H9 (cell line): ENCODE results near the gene INSR. TPM values are rescaled to one million over a fixed set of nuclear protein-coding genes. Genes with fewer than 3 reads are reported as not detected.

Experiments used
- DNase-seq: peaks from one replicate; pipeline ENCODE4 v3.0.0-alpha.2; 2017
- H2AFZ ChIP-seq: one replicate; pipeline ENCODE4 v1.6.1; 2013; ENCODE audit warnings: mild to moderate bottlenecking, low read length, control low read depth, moderate library complexity
- H2AK5ac ChIP-seq: 2 replicates; pipeline ENCODE4 v1.6.1; 2013; ENCODE audit warnings: low read length, control low read depth, mixed read lengths; ENCODE audit not compliant: insufficient read length
- H2BK120ac ChIP-seq: one replicate; pipeline ENCODE4 v1.6.1; 2013; ENCODE audit warnings: low read depth, mild to moderate bottlenecking, low read length, control low read depth, inconsistent platforms; ENCODE audit not compliant: poor library complexity, severe bottlenecking
- H2BK12ac ChIP-seq: 2 replicates; pipeline ENCODE4 v1.6.1; 2013; ENCODE audit warnings: low read length, control low read depth, mixed read lengths, low read depth; ENCODE audit not compliant: insufficient read length
- H2BK15ac ChIP-seq: 2 replicates; pipeline ENCODE4 v1.6.1; 2013; ENCODE audit warnings: low read depth, low read length, control low read depth
- H2BK20ac ChIP-seq: one replicate; pipeline ENCODE4 v1.6.1; 2013; ENCODE audit warnings: low read depth, mild to moderate bottlenecking, low read length, control low read depth, inconsistent platforms; ENCODE audit not compliant: poor library complexity, severe bottlenecking
- H2BK5ac ChIP-seq: 2 replicates; pipeline ENCODE4 v1.6.1; 2013; ENCODE audit warnings: low read length, control low read depth, mixed read lengths; ENCODE audit not compliant: insufficient read length
- H3K14ac ChIP-seq: 2 replicates; pipeline ENCODE4 v1.6.1; 2013; ENCODE audit warnings: low read length, control low read depth; ENCODE audit not compliant: insufficient read depth
- H3K18ac ChIP-seq: 2 replicates; pipeline ENCODE4 v1.6.1; 2013; ENCODE audit warnings: low read depth, mild to moderate bottlenecking, mixed read lengths, low read length, control low read depth; ENCODE audit not compliant: insufficient read length
- H3K23ac ChIP-seq: 2 replicates; pipeline ENCODE4 v1.6.1; 2013; ENCODE audit warnings: low read length, control low read depth, mixed read lengths, low read depth; ENCODE audit not compliant: insufficient read length
- H3K23me2 ChIP-seq: 2 replicates; pipeline ENCODE4 v1.6.1; 2013; ENCODE audit warnings: low read depth, mild to moderate bottlenecking, mixed read lengths, low read length, control low read depth; ENCODE audit not compliant: insufficient read length, poor library complexity, severe bottlenecking
- H3K27ac ChIP-seq: 2 replicates; pipeline ENCODE4 v1.5.1; 2013; ENCODE audit warnings: low read length, control low read depth, mixed read lengths, low read depth; ENCODE audit not compliant: insufficient read length
- H3K27me3 ChIP-seq: 2 replicates; pipeline ENCODE4 v1.6.1; 2013; ENCODE audit warnings: low read length, control low read depth, inconsistent platforms; ENCODE audit not compliant: insufficient read depth
- H3K4ac ChIP-seq: 2 replicates; pipeline ENCODE4 v1.6.1; 2013; ENCODE audit warnings: low read depth, mild to moderate bottlenecking, control low read depth, inconsistent platforms, low read length, moderate library complexity
- H3K4me1 ChIP-seq: 2 replicates; pipeline ENCODE4 v1.6.1; 2013; ENCODE audit warnings: low read length, control low read depth, inconsistent platforms; ENCODE audit not compliant: insufficient read depth
- H3K4me2 ChIP-seq: 2 replicates; pipeline ENCODE4 v1.6.1; 2013; ENCODE audit warnings: low read length, control low read depth, mixed read lengths; ENCODE audit not compliant: insufficient read length, insufficient read depth
- H3K56ac ChIP-seq: 2 replicates; pipeline ENCODE4 v1.6.1; 2013; ENCODE audit warnings: low read depth, mild to moderate bottlenecking, mixed read lengths, low read length, control low read depth; ENCODE audit not compliant: insufficient read length
- H3K79me1 ChIP-seq: 2 replicates; pipeline ENCODE4 v1.6.1; 2013; ENCODE audit warnings: low read depth, mild to moderate bottlenecking, moderate library complexity, low read length, control low read depth, inconsistent platforms; ENCODE audit not compliant: insufficient read depth, poor library complexity, severe bottlenecking
- H3K79me2 ChIP-seq: 2 replicates; pipeline ENCODE4 v1.6.1; 2013; ENCODE audit warnings: low read length, control low read depth, inconsistent platforms; ENCODE audit not compliant: insufficient read depth
- H3K9ac ChIP-seq: 2 replicates; pipeline ENCODE4 v1.6.1; 2013; ENCODE audit warnings: low read length, control low read depth, mixed read lengths; ENCODE audit not compliant: insufficient read length; ENCODE audit errors: extremely low read depth
- H3K9me3 ChIP-seq: one replicate; pipeline ENCODE4 v1.6.1; 2013; ENCODE audit warnings: low read depth, low read length, inconsistent platforms; ENCODE audit not compliant: control insufficient read depth
- H3T11ph ChIP-seq: one replicate; pipeline ENCODE4 v1.6.1; 2013; ENCODE audit warnings: mild to moderate bottlenecking, low read length, control low read depth, inconsistent platforms
- H4K20me1 ChIP-seq: one replicate; pipeline ENCODE4 v1.6.1; 2013; ENCODE audit not compliant: control insufficient read depth, insufficient read length, insufficient read depth
- H4K5ac ChIP-seq: 2 replicates; pipeline ENCODE4 v1.6.1; 2013; ENCODE audit warnings: low read depth, mild to moderate bottlenecking, mixed read lengths, low read length, control low read depth; ENCODE audit not compliant: insufficient read length
- H4K8ac ChIP-seq: replicated peaks from 2 replicates; pipeline ENCODE4 v1.6.1; 2013; ENCODE audit warnings: low read length, control low read depth, mixed read lengths, low read depth; ENCODE audit not compliant: insufficient read length
- H4K91ac ChIP-seq: 2 replicates; pipeline ENCODE4 v1.6.1; 2013; ENCODE audit warnings: low read depth, mild to moderate bottlenecking, moderate library complexity, mixed read lengths, low read length, control low read depth; ENCODE audit not compliant: insufficient read length
- H3K27ac Mint-ChIP-seq, 3 experiments: 2 replicates in 2 of 3; 3 replicates in 1 of 3; pipeline ENCODE4 v1.8.0; 2020 to 2021; ENCODE audit warnings: mixed read lengths in 3 of 3, mild to moderate bottlenecking in 1 of 3, moderate library complexity in 1 of 3
- H3K27me3 Mint-ChIP-seq: 2 replicates; pipeline ENCODE4 v1.8.0; 2021; ENCODE audit warnings: low read depth, mild to moderate bottlenecking, moderate library complexity, mixed read lengths
- H3K36me3 Mint-ChIP-seq, 3 experiments: 2 replicates in 2 of 3; 3 replicates in 1 of 3; pipeline ENCODE4 v1.8.0; 2020 to 2021; ENCODE audit warnings: low read depth in 3 of 3, mixed read lengths in 3 of 3; ENCODE audit not compliant: insufficient read depth in 1 of 3
- H3K4me1 Mint-ChIP-seq, 2 experiments: 2 replicates each; pipeline ENCODE4 v1.8.0; 2020; ENCODE audit warnings: mixed read lengths in 2 of 2
- H3K4me3 Mint-ChIP-seq, 2 experiments: 2 replicates in 1 of 2; 3 replicates in 1 of 2; pipeline ENCODE4 v1.8.0; 2020 to 2021; ENCODE audit warnings: mild to moderate bottlenecking in 2 of 2, mixed read lengths in 2 of 2, moderate library complexity in 1 of 2
- H3K9me3 Mint-ChIP-seq, 2 experiments: 2 replicates in 1 of 2; 3 replicates in 1 of 2; pipeline ENCODE4 v1.8.0; 2020; ENCODE audit warnings: mild to moderate bottlenecking in 2 of 2, mixed read lengths in 2 of 2, moderate library complexity in 1 of 2
- CTCF ChIP-seq: fragments of 200-600 bp; sonication (generic); conservative IDR thresholded peaks from 3 replicates; pipeline ENCODE4 v1.8.0; 2021; ENCODE audit warnings: antibody characterized with exemption, mild to moderate bottlenecking
- WGBS: extraction: QIAGEN DNeasy Blood & Tissue Kit; methylation state at CpG from one replicate; pipeline ENCODE4 v1.1.7; 2013; ENCODE audit warnings: missing lambda C conversion rate, low lambda C conversion rate, mixed read lengths; ENCODE audit not compliant: insufficient read length; ENCODE audit errors: extremely low coverage; 5-methylcytosine and 5-hydroxymethylcytosine counted together
- total RNA-seq: library from RNA; stranded (reverse); gene quantifications from 2 replicates; pipeline ENCODE4 v1.2.1, GENCODE V29; 2021

Gene INSR
- total RNA-seq, 1 experiment from 2014 or later, result 39.8 TPM

- Histone ChIP-seq H4K20me1 (no peaks in the 10 kb centered on the region), H3K23ac (no peak overlapping the region), H4K91ac (no peak overlapping the region), H2BK5ac (no peak overlapping the region), H2BK12ac (no peak overlapping the region), H3K9ac (no peak overlapping the region), H3K9me3 (no peaks in the 10 kb centered on the region), H4K8ac (no peak overlapping the region), H3K27me3 (no peaks in the 10 kb centered on the region), H3K79me1 (no peaks in the 10 kb centered on the region), H3K4me2 (no peak overlapping the region), H3K23me2 (no peaks in the 10 kb centered on the region), H2BK120ac (no peak overlapping the region), H3K79me2 (no peaks in the 10 kb centered on the region), H3K14ac (no peak overlapping the region), H2BK15ac (no peak overlapping the region), H3T11ph (no peak overlapping the region), H3K56ac (no peak overlapping the region), H3K27ac (no peak overlapping the region), H3K4ac (no peak overlapping the region), H2AFZ (no peak overlapping the region), H2AK5ac (no peak overlapping the region), H2BK20ac (no peak overlapping the region), H4K5ac (no peak overlapping the region), H3K18ac (no peak overlapping the region), H3K4me1 (no peaks in the 10 kb centered on the region)
- peaks cover 2 to 10% of the 10 kb centered on the region in 2 experiments; a peak in 3 of 5 replicates for H3K9me3 Mint-ChIP-seq
- DNase-seq, result no peak
- H3K4me3 Mint-ChIP-seq, result no peak overlapping the region
- TF ChIP-seq CTCF, result no peak
- H3K36me3 Mint-ChIP-seq, result peaks cover 14 to 46% (median 36%) of the 10 kb centered on the region in 3 experiments
- no peaks in the 10 kb centered on the region for H3K27me3 Mint-ChIP-seq
- no CpG with 5 or more reads among the region's 2 CpGs for WGBS
- H3K4me1 Mint-ChIP-seq, result no peaks in the 10 kb centered on the region
- H3K27ac Mint-ChIP-seq, result no peak overlapping the region
Measured at GRCh38 chr19:7145494-7145893, 148.7 kb downstream of the INSR start.
